HuH-7.5 (cell line): ENCODE measurements around the gene IHH.
A peak's percentile ranks its signal among the peaks of the same experiment; 100 is the strongest.

Experiments used
- DNase-seq: peaks from one replicate; pipeline ENCODE4 v3.0.0; 2011; ENCODE audit warnings: low spot score

Gene IHH

GRCh38 chr2:219019436-219019835 is 41.3 kb downstream of the IHH start:
- DNase-seq: no peak

- no peak for DNase-seq
These were observed 42.0 kb downstream of the IHH start for GRCh38 chr2:219018726-219019125.

GRCh38 chr2:219018286-219018685 is 42.4 kb downstream of the IHH start:
- no peak for DNase-seq

- DNase-seq: no peak
These were observed 43.4 kb downstream of the IHH start for GRCh38 chr2:219017201-219017931.

GRCh38 chr2:219016721-219017120 is 44.0 kb downstream of the IHH start:
- no peak for DNase-seq

GRCh38 chr2:219010873-219011272 is 49.8 kb downstream of the IHH start:
- DNase-seq: no peak

GRCh38 chr2:219010162-219010756 is 50.5 kb downstream of the IHH start:
- DNase-seq: peak; percentile 85

- DNase-seq: no peak
These were observed 51.4 kb downstream of the IHH start for GRCh38 chr2:219009294-219009693.
